ENCODE measurements around the gene CAP2.

DNA sequence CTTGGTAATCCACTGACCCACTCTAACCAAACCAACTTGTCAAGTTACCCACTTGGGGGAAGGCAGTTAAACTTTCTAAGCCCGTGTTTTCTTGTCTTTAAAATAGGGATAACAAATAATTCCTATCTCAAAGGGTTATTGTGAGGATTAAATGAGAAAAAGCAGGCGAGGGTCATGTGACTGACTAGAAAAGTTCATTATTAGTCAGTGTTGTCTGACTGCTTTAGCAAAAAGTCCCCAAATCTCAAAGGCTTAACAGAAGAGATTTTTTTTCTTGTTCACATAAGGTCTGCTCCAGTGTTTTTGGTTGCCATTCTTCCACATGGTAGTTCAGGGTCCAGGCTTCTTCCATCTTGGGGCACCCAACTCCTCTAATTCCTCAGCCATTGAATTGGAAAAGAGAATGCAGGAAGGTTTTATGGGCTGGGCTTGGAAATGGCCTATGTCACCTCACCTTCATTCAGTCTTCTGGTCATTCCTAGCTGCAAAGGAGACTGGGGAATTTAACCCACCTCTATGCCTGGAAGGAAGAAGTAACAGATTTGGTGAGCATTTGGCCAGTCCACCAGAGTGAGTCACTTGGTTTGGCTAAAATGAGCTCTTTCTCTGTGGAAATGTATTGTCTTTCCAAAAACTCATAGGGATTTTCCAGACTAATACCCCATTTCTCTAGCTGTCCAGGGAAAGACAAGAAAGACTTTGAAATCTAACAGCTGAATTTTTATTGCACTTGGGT is 77.0 kb downstream of the CAP2 start:
- no peak for TF ChIP-seq POLR2AphosphoS5 (IDR thresholded peaks at IDR 0.05; ENCODE audit: low read depth, low read length)
- TF ChIP-seq, protein P1, sequence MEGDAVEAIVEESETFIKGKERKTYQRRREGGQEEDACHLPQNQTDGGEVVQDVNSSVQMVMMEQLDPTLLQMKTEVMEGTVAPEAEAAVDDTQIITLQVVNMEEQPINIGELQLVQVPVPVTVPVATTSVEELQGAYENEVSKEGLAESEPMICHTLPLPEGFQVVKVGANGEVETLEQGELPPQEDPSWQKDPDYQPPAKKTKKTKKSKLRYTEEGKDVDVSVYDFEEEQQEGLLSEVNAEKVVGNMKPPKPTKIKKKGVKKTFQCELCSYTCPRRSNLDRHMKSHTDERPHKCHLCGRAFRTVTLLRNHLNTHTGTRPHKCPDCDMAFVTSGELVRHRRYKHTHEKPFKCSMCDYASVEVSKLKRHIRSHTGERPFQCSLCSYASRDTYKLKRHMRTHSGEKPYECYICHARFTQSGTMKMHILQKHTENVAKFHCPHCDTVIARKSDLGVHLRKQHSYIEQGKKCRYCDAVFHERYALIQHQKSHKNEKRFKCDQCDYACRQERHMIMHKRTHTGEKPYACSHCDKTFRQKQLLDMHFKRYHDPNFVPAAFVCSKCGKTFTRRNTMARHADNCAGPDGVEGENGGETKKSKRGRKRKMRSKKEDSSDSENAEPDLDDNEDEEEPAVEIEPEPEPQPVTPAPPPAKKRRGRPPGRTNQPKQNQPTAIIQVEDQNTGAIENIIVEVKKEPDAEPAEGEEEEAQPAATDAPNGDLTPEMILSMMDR (IDR thresholded peaks at IDR 0.05), result no peak
